NCI-H1105 treated with DMSO at 0.1 percent for 48 hours (cell line): ENCODE results near the gene ZFAND6.
"Not testable (repeated sequence)": the region's sequence is repeated elsewhere in the genome, so short reads cannot be mapped to it uniquely, and the experiment has no call there.

Experiments
- DNase-seq: peaks from one replicate; lab custom pipeline; 2025; lab: John Stamatoyannopoulos, UW

ZFAND6 gene

DNA sequence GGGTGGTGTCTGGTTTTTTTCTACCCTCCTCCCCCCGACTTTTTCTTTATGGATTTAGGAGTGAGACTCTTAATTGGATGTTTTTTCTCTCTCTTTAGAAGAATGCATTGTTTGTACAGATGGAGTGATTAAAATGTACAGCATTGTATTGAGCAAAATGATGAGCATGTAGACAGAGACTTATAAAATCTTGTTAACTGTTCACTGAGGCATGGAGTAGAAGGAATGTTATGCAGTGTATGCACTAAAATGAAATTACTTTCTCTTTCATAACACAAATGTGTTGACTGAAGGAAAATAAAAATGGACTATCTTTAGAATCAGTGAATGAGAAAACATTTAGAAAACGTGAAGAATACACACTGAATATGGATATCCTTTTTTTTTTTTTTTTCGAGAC, 39.8 kb downstream of the ZFAND6 start:
- DNase-seq: no peak

DNA sequence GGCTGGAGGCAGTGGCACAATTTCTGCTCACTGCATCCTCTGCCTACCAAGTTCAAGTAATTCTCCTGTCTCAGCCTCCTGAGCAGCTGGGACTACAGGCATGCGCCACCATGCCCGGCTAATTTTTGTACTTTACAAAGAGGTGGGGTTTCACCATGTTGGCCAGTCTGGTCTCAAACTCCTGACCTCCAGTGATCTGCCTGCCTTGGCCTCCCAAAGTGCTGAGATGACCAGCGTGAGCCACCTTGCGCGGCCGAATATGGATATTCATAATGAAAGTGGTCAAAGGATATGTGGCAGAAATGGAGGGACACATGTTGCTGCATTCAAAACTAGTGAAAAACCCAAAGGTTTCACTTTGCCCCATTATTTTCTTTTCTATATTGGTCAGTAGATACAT, 40.2 kb downstream of the ZFAND6 start:
- DNase-seq: not testable (repeated sequence)

DNA sequence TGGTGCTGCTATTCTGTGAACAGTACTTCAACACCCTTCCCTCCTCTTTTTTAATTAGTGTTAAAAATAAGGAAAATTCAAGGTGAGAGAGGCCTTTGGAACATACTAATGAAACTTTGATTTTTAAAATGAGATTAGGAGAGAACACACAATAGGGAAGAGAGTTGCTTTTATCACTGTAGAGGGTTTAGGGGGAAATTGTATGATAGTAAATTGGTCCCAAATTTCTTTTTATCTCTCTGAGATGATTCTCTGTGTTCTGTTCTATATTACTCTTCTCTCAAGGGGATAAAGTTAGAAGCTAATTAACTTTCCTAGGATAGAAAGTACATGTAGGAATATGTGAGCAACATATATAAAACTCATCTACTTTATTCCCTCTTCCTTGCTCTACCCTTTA, 40.8 kb downstream of the ZFAND6 start:
- DNase-seq: no peak

DNA sequence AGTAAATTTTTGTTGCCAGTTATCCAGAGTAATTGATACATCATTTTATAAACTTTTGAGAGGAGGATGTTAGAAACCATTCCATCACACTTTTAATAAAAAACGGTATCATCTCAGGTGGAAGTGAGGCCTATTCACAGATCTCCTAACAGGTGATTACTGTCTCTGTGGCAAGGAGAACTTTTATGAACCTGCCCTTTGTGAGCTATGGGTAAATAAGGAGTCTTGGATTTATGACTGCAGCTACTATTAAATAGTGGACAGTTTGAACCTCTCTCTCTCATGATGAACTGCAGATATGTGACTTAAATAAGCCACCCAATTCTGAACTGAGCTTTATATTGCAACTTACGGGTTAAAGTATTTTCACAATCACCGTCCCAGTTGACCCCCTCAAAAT, 45.7 kb downstream of the ZFAND6 start:
- DNase-seq: no peak

DNA sequence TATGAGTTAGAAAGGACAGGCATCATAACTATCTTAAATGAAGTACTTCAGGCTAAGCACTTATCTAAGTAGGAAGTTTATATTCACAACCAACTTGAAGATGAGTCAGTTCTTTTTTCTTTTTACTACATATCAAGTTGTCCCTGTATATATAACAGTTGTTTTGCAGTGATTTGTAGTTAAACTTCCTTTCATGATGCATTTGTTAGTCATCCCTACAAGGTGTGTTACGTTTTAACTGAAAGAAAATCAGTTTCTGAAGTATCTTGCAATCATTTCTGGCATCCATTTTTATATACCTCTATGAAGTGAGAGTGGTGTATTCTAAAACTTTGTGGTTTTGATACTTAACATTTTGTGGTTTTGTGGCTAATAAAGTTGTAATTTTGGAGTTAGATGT, 46.1 kb downstream of the ZFAND6 start:
- no peak for DNase-seq

DNA sequence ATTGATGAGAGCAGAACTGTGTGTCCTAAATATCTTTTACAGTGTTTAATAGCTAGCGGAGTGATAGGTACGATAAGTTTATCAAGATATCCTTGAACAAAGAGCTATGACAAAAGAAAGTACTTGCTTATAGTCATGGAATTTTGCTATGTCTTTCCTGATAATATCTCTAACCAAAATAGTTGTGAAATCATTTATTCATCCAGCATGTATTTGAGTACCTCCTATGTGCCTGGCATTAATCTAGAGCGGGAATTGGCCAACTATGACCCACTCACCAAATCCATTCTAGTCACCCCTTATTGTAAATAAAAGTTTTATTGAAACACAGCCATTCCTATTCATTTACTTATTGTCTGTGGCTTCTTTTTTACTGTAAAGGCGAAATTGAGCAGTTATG, 46.6 kb downstream of the ZFAND6 start:
- no peak for DNase-seq

DNA sequence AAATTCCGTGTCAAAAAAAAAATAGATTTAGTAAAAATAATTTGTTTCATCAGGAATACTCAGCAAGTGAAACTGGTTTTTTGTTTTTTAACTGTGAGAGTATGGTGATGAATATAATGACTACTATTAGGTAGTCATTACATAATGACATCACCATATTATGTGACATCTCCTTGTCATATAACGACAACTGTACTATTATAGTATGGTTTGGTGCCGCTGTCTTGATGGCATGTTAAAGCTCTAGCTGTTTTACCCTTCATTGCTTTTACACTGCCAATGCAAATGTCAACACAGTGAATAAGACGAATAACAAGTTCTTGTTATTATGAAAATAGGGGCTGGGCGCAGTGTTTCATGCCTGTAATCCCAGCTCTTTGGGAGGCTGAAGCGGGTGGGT, 47.7 kb downstream of the ZFAND6 start:
- DNase-seq: no peak

DNA sequence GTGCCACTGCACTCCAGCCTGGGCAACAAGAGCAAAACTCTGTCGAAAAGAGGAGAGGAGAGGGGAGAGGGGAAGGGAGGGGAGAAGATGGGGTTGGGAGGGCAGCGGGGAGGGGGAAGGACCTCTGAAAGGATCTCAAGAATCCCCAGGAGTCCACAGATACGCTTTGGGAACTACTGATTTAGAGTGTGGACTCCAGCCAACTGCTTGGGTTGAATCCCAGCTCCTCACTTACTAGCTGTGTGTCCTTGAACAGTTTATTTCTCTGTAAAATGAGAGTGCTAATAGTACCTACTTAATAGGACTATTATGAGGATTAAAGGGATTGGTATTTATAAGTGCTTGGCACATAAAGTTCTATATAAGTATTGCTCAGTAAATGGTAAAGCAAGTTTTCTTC, 48.3 kb downstream of the ZFAND6 start:
- no peak for DNase-seq

DNA sequence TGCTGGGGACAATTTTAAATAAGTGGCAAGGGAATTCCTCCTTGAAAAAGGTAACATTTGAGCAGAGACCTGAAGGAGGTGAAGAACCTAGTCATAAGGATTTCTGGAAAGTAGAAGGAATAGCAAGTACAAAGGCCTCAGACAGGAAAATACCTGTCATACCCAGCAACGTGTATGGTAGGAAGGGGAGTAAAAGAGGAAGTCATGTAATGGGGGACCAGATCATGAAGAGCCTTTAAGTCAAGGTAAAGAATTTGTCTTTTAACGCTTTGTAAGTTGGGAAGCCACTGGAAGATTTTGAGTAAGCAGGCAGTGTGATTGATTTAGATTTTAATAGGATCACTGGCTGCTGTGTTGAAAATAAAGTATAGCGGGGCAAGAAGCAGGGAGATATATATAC, 49.9 kb downstream of the ZFAND6 start:
- no peak for DNase-seq

DNA sequence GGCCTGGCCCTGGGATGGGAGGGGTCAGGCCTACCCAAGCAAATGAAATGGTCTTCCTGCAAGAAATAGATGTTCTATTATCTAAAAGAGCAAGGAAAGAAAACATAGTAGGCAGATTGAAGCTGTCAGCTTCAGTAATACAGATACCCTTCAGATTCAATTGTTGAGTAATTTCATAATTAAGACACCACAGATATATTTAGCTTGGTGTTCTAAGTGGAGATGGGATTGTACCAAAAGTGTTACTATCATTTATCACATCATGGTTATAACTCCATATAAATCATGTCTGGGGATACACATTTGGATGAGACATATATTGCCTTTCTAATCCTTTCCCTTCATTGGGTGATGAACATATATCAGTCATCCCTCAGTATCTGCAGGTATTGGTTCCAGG, 51.4 kb downstream of the ZFAND6 start:
- DNase-seq: no peak

DNA sequence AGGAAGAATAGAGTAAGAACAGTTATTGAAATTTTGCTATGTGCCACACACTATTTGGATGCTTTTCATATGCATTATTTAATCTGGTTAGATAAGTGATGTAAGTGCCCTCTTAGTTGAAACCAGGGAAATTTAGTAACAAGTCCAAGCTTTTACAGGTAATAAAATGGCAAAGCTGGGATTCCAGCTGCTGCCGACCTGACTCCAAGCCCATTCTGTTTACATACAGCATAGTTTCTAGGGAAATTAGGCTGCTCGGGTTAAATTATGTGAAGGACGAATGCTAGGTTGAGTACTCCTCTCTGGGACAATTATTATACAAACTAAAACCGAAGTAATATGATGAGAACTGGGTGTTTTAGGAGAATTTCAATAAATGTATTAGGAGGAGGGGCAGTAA, 54.6 kb downstream of the ZFAND6 start:
- peak; percentile 27 for DNase-seq

DNA sequence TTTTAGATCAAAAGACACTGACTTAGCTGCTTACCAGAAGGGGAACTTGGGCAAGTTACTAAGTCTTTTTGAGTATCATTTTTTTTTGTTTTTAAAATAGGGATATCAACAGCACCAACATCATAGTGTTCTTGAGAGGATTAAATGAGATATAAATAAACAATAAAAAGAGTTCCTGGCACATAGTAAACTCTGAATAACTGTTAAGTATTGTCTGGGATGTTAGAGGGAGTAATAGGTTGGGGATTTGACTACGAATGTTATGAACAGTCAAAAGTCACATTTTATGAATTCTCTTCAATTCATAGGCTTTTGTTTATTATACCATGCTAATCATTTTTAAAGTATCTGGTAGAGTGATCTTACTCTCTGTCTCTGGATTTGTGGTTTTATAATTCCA, 55.5 kb downstream of the ZFAND6 start:
- DNase-seq: no peak

DNA sequence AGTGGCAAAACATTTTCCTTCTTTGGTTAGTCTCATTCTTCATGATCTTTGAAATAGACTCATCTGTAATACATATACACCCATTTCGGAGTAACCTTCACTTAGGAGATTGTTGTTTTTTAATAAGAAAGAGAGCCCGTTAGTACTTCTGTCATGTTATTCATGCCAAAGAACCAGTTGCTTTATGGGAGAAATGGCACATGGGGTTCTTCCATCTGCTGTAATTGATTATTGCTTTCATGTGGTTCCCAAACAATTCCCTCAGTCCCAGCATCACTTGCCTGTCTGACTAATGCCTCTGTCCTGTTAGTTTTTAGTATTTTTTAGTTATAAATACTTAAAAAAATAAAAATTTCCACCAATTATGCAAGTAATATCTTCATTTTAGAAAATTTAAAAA, 59.5 kb downstream of the ZFAND6 start:
- no peak for DNase-seq

DNA sequence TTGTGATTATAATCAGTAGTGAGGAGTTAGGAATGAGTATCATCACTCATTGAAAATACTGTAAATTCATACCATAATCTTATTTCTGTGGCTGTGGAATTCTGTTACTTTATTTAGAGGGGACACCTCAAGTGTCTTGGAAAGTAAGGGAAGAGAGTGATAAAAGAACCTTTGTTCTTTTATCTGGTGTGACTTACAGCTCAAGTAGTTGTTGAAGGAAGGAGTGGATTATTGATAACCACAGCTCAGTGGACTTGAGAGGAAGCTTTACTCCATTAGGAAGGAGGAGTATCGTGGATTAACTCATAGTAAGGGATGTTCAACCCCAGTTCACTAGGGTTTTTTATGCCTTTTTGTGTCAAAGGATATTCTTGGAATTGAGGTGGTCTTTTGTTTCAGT, 61.2 kb downstream of the ZFAND6 start:
- DNase-seq: no peak

DNA sequence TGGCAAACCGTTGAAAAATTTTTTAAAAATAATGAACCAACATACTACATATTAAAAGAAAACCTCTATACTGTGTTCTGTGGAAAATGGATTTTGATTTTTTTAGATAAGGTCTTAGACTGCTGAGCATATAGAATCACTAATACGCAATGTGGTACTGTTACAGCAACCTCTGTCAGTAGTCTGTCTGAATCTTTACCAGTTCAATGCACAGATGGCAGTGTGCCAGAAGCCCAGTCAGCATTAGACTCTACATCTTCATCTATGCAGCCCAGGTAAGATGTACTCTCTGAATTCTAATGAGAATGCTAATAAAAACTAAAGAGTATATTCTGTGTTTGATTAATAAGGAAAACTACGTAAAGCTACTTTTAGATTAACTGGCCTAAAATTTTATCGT, 62.1 kb downstream of the ZFAND6 start:
- peak; percentile 3 for DNase-seq

DNA sequence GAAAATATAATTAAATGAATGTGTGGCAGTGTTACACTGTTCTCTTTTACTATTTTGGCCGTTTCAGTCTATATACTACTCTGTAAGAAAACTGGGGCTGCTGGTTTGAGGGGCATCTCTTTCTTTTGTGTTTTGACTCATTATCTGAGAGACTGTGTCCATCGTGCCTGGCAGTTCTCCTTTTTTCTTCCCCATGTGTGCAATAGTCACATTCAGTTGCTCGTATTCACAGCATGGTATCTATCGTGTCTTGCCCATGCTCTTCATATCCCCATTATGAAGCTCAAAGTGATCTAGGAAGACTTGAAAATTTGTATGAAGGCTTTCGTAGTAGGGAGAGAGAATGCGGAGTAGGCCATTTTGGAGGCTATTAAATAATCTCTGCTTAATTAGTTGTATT, 63.6 kb downstream of the ZFAND6 start:
- DNase-seq: no peak

DNA sequence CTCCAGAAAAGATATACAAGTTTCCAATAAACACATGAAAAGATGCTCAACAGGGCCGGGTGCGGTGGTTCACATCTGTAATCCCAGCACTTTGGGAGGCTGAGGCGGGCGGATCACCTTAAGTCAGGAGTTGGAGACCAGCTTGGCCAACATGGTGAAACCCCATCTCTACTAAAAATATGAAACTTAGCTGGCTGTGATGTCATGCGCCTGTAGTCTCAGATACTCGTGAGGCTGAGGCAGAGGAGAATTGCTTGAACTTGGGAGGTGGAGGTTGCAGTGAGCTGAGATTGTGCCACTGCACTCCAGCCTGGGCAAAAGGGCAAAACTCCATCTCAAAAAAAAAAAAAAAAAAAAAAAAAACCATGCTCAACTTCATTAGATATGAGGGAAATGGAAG, 67.8 kb downstream of the ZFAND6 start:
- not testable (repeated sequence) for DNase-seq

DNA sequence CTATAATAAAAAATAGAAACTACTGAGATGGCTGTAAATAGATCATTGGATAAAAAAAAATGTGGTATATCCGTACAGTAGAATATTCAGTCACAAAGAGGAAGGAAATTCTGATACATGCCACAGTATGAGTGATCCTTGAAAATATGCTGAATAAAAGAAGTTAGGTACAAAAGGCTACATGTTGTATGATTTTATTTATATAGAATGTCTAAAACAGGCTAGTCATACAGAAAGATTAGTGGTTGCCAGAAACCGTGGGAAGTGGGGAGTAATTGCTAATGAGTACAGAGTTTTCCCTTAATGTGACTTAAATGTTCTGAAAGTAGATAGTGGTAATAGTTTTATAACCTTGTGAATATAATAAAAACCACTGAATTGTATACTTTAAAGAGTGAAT, 68.4 kb downstream of the ZFAND6 start:
- no peak for DNase-seq

DNA sequence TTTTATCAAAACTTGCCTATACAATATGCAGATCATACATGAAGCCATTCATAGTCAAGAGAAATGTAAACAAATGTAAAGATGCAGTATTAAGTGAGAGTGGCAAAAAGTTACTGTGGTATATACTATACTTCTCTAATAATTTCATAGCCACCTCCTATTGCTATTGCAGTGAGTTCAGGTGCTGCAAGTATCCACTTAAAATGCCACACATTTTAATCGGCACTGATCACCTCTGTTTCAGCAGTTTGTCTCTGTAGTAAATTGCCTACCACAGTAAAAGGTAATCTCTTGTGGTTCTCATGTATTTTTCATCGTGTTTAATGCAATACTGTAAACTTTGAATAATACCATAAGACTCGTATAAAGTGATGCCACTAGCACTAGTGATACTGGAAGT, 72.9 kb downstream of the ZFAND6 start:
- DNase-seq: no peak

DNA sequence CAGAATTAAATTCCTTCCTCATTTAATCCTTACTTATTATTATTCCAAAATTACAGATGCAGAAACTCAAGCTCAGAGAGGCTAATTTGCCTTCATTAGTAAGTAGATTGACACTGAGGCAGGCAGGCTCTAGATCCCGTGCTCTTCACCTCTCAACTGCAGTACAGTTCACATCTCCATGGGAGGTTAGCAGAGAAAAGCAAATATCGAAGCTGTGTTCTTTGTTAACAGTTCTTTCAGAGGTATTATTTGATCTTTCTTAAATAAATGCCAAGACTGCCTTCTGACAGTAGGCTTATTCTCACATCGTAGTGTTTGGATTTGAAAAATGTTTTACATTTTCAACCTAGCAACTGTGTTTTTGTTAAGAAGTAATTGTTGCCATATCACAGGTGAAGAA, 77.4 kb downstream of the ZFAND6 start:
- no peak for DNase-seq

DNA sequence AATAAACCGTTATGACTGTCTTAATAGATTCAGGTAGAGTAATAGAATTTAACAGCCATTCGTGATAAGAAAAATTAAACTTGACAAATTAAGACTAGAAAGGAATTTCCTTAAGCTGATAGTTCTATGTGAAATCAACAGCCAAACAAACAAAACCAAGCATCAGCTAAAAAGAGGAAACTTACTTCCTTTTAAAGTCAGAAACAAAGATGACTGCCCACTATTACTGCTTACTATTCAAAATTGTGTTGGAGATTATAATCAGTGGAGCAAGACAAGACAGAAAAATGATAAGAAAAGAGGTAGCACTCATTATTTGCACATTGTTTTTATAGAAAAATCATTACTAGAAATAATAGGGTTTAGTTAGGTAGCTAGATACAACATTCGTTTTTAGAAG, 79.5 kb downstream of the ZFAND6 start:
- DNase-seq: no peak

DNA sequence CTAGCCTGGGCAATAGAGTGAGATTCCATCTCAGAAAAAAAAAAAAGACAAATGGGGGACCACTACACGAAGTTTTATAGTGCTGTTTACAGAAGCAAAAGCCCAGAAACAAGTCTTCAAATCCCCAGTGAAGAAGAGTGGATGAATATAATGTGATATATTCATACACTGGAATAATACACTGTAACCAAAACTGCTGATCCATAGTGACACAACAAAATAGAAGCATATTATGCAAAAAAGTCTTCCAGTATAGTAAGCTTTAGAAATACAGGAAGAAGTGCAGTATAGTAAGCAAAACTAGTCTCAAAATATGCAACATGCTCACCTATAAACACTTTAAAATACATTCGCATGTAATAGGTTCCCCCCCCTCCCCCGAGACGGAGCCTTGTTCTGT, 81.4 kb downstream of the ZFAND6 start:
- no peak for DNase-seq

DNA sequence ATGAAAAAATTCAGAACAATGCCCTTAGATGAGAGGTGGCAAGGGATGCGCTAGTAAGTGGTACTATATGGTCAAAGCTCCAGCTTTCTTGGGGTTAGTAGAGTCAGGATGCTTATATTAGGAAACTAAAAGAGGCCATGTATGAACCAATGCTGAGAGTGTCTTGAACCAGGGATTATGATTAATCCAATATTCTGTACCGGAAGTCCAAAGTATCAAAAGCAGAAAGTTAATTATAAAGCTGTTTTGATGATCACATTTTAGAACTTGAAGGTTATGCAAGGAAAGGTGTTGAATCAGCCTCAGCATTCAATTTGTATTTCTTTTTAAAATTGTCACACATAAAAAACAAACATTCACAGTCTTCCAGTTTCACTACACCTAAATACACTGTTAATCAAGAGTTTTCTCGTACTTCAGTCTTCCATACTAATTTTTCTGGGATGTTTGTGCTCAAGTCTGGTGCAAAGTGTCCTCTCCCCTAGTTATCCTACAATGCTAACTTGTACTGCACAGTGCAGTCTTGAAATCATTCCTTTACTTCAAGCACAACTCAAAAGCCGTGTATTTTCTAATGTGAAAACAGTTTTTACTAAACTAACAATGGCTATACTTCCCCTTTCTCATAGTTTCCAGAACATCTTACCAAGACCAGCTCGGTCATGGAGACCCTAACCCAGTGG, 82.6 kb downstream of the ZFAND6 start:
- no peak for DNase-seq

DNA sequence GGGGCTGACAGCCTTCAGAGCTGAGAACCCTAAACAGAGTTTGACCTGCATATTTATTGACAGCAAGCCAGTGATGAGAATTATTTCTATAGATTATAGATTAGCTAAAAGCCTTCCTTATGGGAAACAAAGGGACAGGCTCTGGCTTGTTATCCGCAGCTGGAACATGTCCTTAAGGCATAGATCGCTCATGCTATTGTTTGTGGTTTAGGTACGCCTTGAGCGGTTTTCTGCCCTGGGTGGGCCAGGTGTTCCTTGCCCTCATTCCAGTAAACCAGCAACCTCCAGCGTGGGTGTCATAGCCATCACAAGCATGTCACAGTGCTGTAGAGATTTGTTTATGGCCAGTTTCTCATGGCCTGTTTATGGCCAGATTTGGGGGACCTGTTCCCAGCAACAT, 83.2 kb downstream of the ZFAND6 start:
- no peak for DNase-seq

DNA sequence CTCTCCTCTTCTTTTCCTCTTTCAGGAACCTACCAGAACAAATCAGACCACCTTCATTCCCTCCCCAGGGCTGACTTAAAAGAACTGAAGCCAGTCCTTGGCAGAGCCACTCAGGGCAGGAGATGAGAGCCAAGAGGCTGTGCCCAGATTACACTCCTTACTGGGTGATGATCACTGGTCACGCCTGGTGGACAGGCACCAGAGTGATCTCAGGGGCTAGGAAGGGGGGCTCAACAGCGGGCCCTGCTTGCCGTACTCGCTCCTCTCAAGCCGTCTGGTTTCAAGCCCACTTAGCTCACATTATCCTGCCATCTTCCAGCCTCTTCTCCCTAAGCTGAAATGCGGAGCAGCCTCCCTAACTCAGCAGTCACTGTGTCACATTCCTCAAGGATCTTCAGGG, 91.7 kb downstream of the ZFAND6 start:
- DNase-seq: no peak
